ENCODE measurements around the gene NSD2. TPM values are rescaled to one million over a fixed set of nuclear protein-coding genes. Genes with fewer than 3 reads are reported as not detected.

NSD2 gene
- total and polyA plus RNA-seq, 3 donors from 2014 or later, result 108 to 144 (median 124) TPM

- intact Hi-C loops (cut with DNase I; ENCODE audit: low total_unique reads), result no loop called here
- H3K36me3 ChIP-seq (ENCODE audit: low read depth, missing control alignments), result no peaks in the 10 kb centered on the region
- H3K4me3 ChIP-seq, result no peak overlapping the region
- whole genome bisulfite sequencing, 2 donors, result 94 to 97% methylated on average over 4 of the region's 4 CpGs
- H3K27me3 ChIP-seq, result no peaks in the 10 kb centered on the region
- no peak for TF ChIP-seq CTCF (IDR thresholded peaks at IDR 0.05)
- no peak for TF ChIP-seq POLR2A (IDR thresholded peaks at IDR 0.05)
- no peaks in the 10 kb centered on the region for H3K4me1 ChIP-seq
- no peaks in the 10 kb centered on the region for H3K9me3 ChIP-seq
- H3K27ac ChIP-seq, result no peak overlapping the region
- no peak for DNase-seq
Measured at GRCh38 chr4:1879485-1879884, 8.3 kb downstream of the NSD2 start.

GRCh38 chr4:1880332-1880731 is 9.1 kb downstream of the NSD2 start:
- TF ChIP-seq POLR2A (IDR thresholded peaks at IDR 0.05), result no peak
- TF ChIP-seq CTCF (IDR thresholded peaks at IDR 0.05), result no peak

GRCh38 chr4:1882850-1883271 is 11.7 kb downstream of the NSD2 start:
- intact Hi-C loops (cut with DNase I; ENCODE audit: low total_unique reads), result no loop called here
- Histone ChIP-seq H3K4me3 (no peak overlapping the region), H3K9me3 (no peaks in the 10 kb centered on the region), H3K27me3 (no peaks in the 10 kb centered on the region), H3K36me3 (ENCODE audit: low read depth, missing control alignments) (no peaks in the 10 kb centered on the region), H3K27ac (no peak overlapping the region), H3K4me1 (no peaks in the 10 kb centered on the region)
- no peak for TF ChIP-seq CTCF (IDR thresholded peaks at IDR 0.05)
- no peak for TF ChIP-seq POLR2A (IDR thresholded peaks at IDR 0.05)
- DNase-seq, result no peak
- 50 to 58% methylated on average over 1 of the region's 1 CpG for WGBS, 2 donors

More at GRCh38 chr4:1880332-1880731, 9.1 kb downstream of the NSD2 start:
- DNase-seq, result no peak
- H3K27ac ChIP-seq, result no peak overlapping the region
- intact Hi-C loops (cut with DNase I; ENCODE audit: low total_unique reads), result no loop called here
- H3K4me1 ChIP-seq, result no peaks in the 10 kb centered on the region
- H3K4me3 ChIP-seq, result no peak overlapping the region
- H3K27me3 ChIP-seq, result no peaks in the 10 kb centered on the region
- H3K9me3 ChIP-seq, result no peaks in the 10 kb centered on the region
- no peaks in the 10 kb centered on the region for H3K36me3 ChIP-seq (ENCODE audit: low read depth, missing control alignments)
- 88 to 100% methylated on average over 1 of the region's 1 CpG for WGBS, 2 donors

- WGBS, 2 donors, result 81 to 90% methylated on average over 8 of the region's 8 CpGs
- Histone ChIP-seq H3K27me3 (no peaks in the 10 kb centered on the region), H3K4me1 (no peaks in the 10 kb centered on the region), H3K9me3 (no peaks in the 10 kb centered on the region), H3K36me3 (ENCODE audit: low read depth, missing control alignments) (no peaks in the 10 kb centered on the region), H3K4me3 (no peak overlapping the region), H3K27ac (no peak overlapping the region)
- intact Hi-C loops (cut with DNase I; ENCODE audit: low total_unique reads), result no loop called here
- no peak for DNase-seq
- no peak for TF ChIP-seq POLR2A (IDR thresholded peaks at IDR 0.05)
- no peak for TF ChIP-seq CTCF (IDR thresholded peaks at IDR 0.05)
Measured at GRCh38 chr4:1883583-1883982, 12.4 kb downstream of the NSD2 start.

- Histone ChIP-seq H3K4me3 (no peak overlapping the region), H3K4me1 (no peaks in the 10 kb centered on the region), H3K9me3 (no peaks in the 10 kb centered on the region), H3K27ac (no peak overlapping the region), H3K36me3 (ENCODE audit: low read depth, missing control alignments) (no peaks in the 10 kb centered on the region), H3K27me3 (no peaks in the 10 kb centered on the region)
- TF ChIP-seq POLR2A (IDR thresholded peaks at IDR 0.05), result no peak
- TF ChIP-seq CTCF (IDR thresholded peaks at IDR 0.05), result no peak
- 86 to 87% methylated on average over 2 of the region's 2 CpGs for WGBS, 2 donors
- DNase-seq, result no peak
- intact Hi-C loops (cut with DNase I; ENCODE audit: low total_unique reads), result no loop called here
Measured at GRCh38 chr4:1885414-1885813, 14.2 kb downstream of the NSD2 start.

All from testis (tissue), 3 donors.